WTC11 (cell line): ENCODE results near the gene ASMTL. TPM values are rescaled to one million over a fixed set of nuclear protein-coding genes. Genes with fewer than 3 reads are reported as not detected.

Source experiments
- ATAC-seq: fragments of 200-7000 bp; cut with Tn5 transposase; 2 replicates; pipeline ENCODE4 v1.10.0; 2021; ENCODE audit warnings: mild to moderate bottlenecking, moderate library complexity
- CTCF ChIA-PET: fragments of 300-600 bp; sonication (Branson Sonifier 250); formaldehyde crosslinking; loops from one replicate; lab custom pipeline; 2021; ENCODE audit warnings: antibody characterized with exemption; lab: Charles Lee
- POLR2A ChIA-PET: fragments of 350-600 bp; sonication (Branson Sonifier 250); formaldehyde crosslinking; loops from one replicate; lab custom pipeline; 2021; ENCODE audit warnings: antibody characterized with exemption; lab: Charles Lee
- DNase-seq: peaks from one replicate; pipeline ENCODE4 v3.0.0; 2021; ENCODE audit warnings: low spot score
- H3K27ac Mint-ChIP-seq: 2 replicates; pipeline ENCODE4 v1.8.0; 2021; ENCODE audit warnings: mixed read lengths
- H3K27me3 Mint-ChIP-seq: 2 replicates; pipeline ENCODE4 v1.8.0; 2021; ENCODE audit warnings: low read depth, mild to moderate bottlenecking, moderate library complexity, mixed read lengths
- H3K36me3 Mint-ChIP-seq: 2 replicates; pipeline ENCODE4 v1.8.0; 2021; ENCODE audit warnings: mixed read lengths
- H3K4me1 Mint-ChIP-seq: 2 replicates; pipeline ENCODE4 v1.8.0; 2022; ENCODE audit warnings: mixed read lengths
- H3K4me3 Mint-ChIP-seq: 2 replicates; pipeline ENCODE4 v1.8.0; 2021; ENCODE audit warnings: mild to moderate bottlenecking, moderate library complexity, mixed read lengths
- H3K9me3 Mint-ChIP-seq: 2 replicates; pipeline ENCODE4 v1.8.0; 2021; ENCODE audit warnings: mixed read lengths
- EMX1 ChIP-seq: fragments of 250-450 bp; sonication (Bioruptor Pico); IDR thresholded peaks from 2 replicates; pipeline ENCODE4 v1.8.0; 2021; ENCODE audit warnings: mild to moderate bottlenecking
- FOXJ3 ChIP-seq: sonication (generic); formaldehyde crosslinking; IDR thresholded peaks from 2 replicates; pipeline ENCODE4 v1.9.0; 2021; ENCODE audit warnings: missing genetic modification reagents, mild to moderate bottlenecking, borderline replicate concordance
- FOXP4 ChIP-seq: sonication (generic); formaldehyde crosslinking; IDR thresholded peaks from 2 replicates; pipeline ENCODE4 v1.8.0; 2022; ENCODE audit warnings: mild to moderate bottlenecking, missing genetic modification reagents
- GRHL2 ChIP-seq: fragments of 250-450 bp; sonication (Bioruptor Pico); IDR thresholded peaks from 2 replicates; pipeline ENCODE4 v1.8.0; 2022; ENCODE audit warnings: mild to moderate bottlenecking, moderate library complexity; ENCODE audit not compliant: insufficient replicate concordance, severe bottlenecking
- MLX ChIP-seq: sonication (generic); formaldehyde crosslinking; IDR thresholded peaks from 2 replicates; pipeline ENCODE4 v1.8.1; 2023; ENCODE audit warnings: mild to moderate bottlenecking, missing genetic modification reagents, moderate library complexity
- MXD4 ChIP-seq: fragments of 250-450 bp; sonication (Bioruptor Pico); IDR thresholded peaks from 2 replicates; pipeline ENCODE4 v1.8.0; 2021; ENCODE audit warnings: mild to moderate bottlenecking, moderate library complexity, borderline replicate concordance
- PRDM15 ChIP-seq: sonication (generic); formaldehyde crosslinking; IDR thresholded peaks from 2 replicates; pipeline ENCODE4 v1.8.0; 2022; ENCODE audit warnings: missing genetic modification reagents
- PRRX2 ChIP-seq: fragments of 250-450 bp; sonication (Bioruptor Pico); IDR thresholded peaks from 2 replicates; pipeline ENCODE4 v1.8.0; 2021; ENCODE audit warnings: mild to moderate bottlenecking
- STAT6 ChIP-seq: sonication (generic); formaldehyde crosslinking; conservative IDR thresholded peaks from 2 replicates; pipeline ENCODE4 v1.8.1; 2023; ENCODE audit warnings: mild to moderate bottlenecking, low read depth, missing genetic modification reagents, moderate library complexity
- TP53 ChIP-seq: sonication (generic); formaldehyde crosslinking; IDR thresholded peaks from 2 replicates; pipeline ENCODE4 v1.8.1; 2023; ENCODE audit warnings: mild to moderate bottlenecking, missing genetic modification reagents
- USF1 ChIP-seq: sonication (generic); formaldehyde crosslinking; IDR thresholded peaks from 2 replicates; pipeline ENCODE4 v1.8.0; 2022; ENCODE audit warnings: mild to moderate bottlenecking, missing genetic modification reagents
- ZNF281 ChIP-seq: sonication (generic); formaldehyde crosslinking; IDR thresholded peaks from 2 replicates; pipeline ENCODE4 v1.8.0; 2023; ENCODE audit warnings: mild to moderate bottlenecking, missing genetic modification reagents
- ZNF671 ChIP-seq: fragments of 250-450 bp; sonication (Bioruptor Pico); IDR thresholded peaks from 2 replicates; pipeline ENCODE4 v1.8.0; 2021; ENCODE audit warnings: mild to moderate bottlenecking
- total RNA-seq: library from RNA; stranded (reverse); gene quantifications from 3 replicates; pipeline ENCODE4 v1.2.3, GENCODE V29; 2021

Gene ASMTL
- total RNA-seq, 1 experiment from 2014 or later = 70.6 TPM

- TF ChIP-seq MXD4 (CRISPR knock-in tag) (no peak), ZNF671 (peak; percentile 6; the same call in 1 of the 2 replicates), EMX1 (CRISPR knock-in tag) (no peak), ZNF281 (CRISPR knock-in tag) (no peak), PRRX2 (CRISPR knock-in tag) (0 out of 2 replicates have a peak, but pooled peaks have one; percentile 24)
- TF ChIP-seq, all 79 proteins: peak for 12
Measured at GRCh38 chrX:1417921-1418771, 34.6 kb downstream of the ASMTL start (continued).

GRCh38 chrX:1416965-1417760, 35.5 kb downstream of the ASMTL start:
- Mint-ChIP-seq H3K9me3 (peaks cover 8% of the 10 kb centered on the region), H3K27ac (no peak overlapping the region), H3K27me3 (no peaks in the 10 kb centered on the region), H3K4me3 (no peak overlapping the region), H3K4me1 (peaks cover 12% of the 10 kb centered on the region), H3K36me3 (peaks cover 49% of the 10 kb centered on the region)
- ATAC-seq (no peak), DNase-seq (no peak)
- CTCF ChIA-PET = no interaction called here
- POLR2A ChIA-PET = no interaction called here
- TF ChIP-seq FOXJ3 (no peak), MLX (CRISPR knock-in tag) (no peak), PRDM15 (CRISPR knock-in tag) (no peak), USF1 (CRISPR knock-in tag) (no peak), GRHL2 (no peak), STAT6 (CRISPR knock-in tag) (no peak), TP53 (no peak), FOXP4 (no peak)
